Duodenal mucosa (tissue), 2 donors: Measurements from ENCODE around the gene KCNH6.

Experiments
- H3K27ac ChIP-seq: one replicate; pipeline ENCODE4 v1.7.0; 2013; ENCODE audit warnings: low read depth, low read length
- H3K27me3 ChIP-seq, 2 donors: one replicate each; pipeline ENCODE4 v1.7.0; 2013; ENCODE audit warnings: low read length in 2 of 2, control low read depth in 1 of 2; ENCODE audit not compliant: insufficient read depth in 2 of 2, control insufficient read depth in 1 of 2
- H3K36me3 ChIP-seq, 2 donors: one replicate each; pipeline ENCODE4 v1.7.0; 2013; ENCODE audit warnings: low read length in 2 of 2, control low read depth in 1 of 2; ENCODE audit not compliant: insufficient read depth in 2 of 2, control insufficient read depth in 1 of 2
- H3K4me1 ChIP-seq, 2 donors: one replicate each; pipeline ENCODE4 v1.7.0; 2013; ENCODE audit warnings: low read length in 2 of 2, control low read depth in 1 of 2; ENCODE audit not compliant: insufficient read depth in 2 of 2, control insufficient read depth in 1 of 2
- H3K4me3 ChIP-seq, 2 donors: one replicate each; pipeline ENCODE4 v1.7.0; 2013; ENCODE audit warnings: low read length in 2 of 2, low read depth in 1 of 2
- H3K9ac ChIP-seq, 2 donors: one replicate each; pipeline ENCODE4 v1.7.0; 2013; ENCODE audit warnings: low read length in 2 of 2, low read depth in 1 of 2
- H3K9me3 ChIP-seq, 2 donors: one replicate each; pipeline ENCODE4 v1.7.0; 2013; ENCODE audit warnings: low read length in 2 of 2, control low read depth in 1 of 2; ENCODE audit not compliant: control insufficient read depth in 1 of 2

The KCNH6 gene

DNA sequence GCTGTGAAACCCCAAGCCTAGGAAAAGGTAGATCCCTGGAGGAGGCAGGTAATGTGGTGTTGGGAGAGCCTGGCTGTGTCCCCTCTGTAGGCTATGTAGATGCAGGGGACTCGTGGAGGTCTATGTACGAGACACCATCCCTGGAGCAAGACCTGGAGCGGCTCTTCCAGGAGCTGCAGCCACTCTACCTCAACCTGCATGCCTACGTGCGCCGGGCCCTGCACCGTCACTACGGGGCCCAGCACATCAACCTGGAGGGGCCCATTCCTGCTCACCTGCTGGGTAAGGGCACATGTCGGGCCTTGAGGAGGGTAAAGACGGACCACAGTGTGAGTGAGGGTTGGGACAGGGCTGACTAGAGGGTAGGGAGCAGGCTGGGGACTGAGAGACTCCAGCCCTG is 34.3 kb upstream of the KCNH6 start:
- Histone ChIP-seq H3K9me3 (no peaks in the 10 kb centered on the region), H3K27ac (no peak overlapping the region), H3K27me3 (no peaks in the 10 kb centered on the region), H3K4me1 (no peaks in the 10 kb centered on the region), H3K36me3 (peaks cover 19 to 58% of the 10 kb centered on the region in 2 donors), H3K9ac (no peak overlapping the region), H3K4me3 (no peak overlapping the region)

DNA sequence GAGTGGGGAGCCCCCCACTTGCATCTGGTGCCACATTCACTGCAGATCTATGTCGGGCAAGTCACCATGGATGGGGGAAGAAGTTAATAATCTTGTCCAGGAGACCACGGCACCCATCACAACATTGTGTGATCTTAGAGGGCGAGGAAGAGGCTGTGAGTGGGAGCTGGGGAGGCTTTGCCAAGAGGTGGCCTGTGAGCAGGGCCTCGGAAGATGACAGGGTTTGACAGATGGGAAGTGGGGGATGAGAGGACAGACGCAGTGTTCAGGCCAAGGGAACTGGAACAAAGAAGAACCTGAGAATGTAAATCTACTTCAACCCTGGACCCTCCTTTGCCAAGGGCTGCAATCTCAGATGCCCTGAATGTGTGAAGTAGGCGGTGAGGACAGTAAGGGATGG is 33.9 kb upstream of the KCNH6 start:
- no peak overlapping the region for H3K9ac ChIP-seq
- H3K27me3 ChIP-seq = no peaks in the 10 kb centered on the region
- H3K9me3 ChIP-seq = no peaks in the 10 kb centered on the region
- H3K4me1 ChIP-seq = no peaks in the 10 kb centered on the region
- H3K4me3 ChIP-seq = no peak overlapping the region
- no peak overlapping the region for H3K27ac ChIP-seq
- peaks cover 22 to 55% of the 10 kb centered on the region in 2 donors for H3K36me3 ChIP-seq

DNA sequence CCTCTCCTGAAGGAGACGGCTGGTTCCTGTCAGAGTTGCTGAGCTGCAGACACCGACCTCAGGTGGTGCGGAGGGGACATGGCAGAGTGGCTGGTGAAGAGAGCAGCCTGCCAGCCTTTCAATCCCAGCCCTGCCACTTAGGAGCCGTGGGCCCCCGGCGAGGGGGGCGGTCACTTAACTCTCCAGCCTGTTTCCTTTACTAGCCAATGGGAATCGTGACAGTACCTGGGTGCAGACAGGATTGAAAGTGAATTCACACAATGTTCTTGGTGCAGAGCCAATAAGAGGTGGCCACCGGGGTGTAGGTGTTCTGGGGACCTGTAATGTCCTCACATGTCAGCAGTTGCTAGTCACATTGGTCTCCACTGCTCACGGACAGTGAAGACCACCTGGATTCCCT is 32.8 kb upstream of the KCNH6 start:
- H3K27me3 ChIP-seq = no peaks in the 10 kb centered on the region
- no peak overlapping the region for H3K27ac ChIP-seq
- no peak overlapping the region for H3K4me3 ChIP-seq
- H3K9me3 ChIP-seq = no peaks in the 10 kb centered on the region
- H3K36me3 ChIP-seq = peaks cover 25 to 54% of the 10 kb centered on the region in 2 donors
- no peaks in the 10 kb centered on the region for H3K4me1 ChIP-seq
- H3K9ac ChIP-seq = no peak overlapping the region

DNA sequence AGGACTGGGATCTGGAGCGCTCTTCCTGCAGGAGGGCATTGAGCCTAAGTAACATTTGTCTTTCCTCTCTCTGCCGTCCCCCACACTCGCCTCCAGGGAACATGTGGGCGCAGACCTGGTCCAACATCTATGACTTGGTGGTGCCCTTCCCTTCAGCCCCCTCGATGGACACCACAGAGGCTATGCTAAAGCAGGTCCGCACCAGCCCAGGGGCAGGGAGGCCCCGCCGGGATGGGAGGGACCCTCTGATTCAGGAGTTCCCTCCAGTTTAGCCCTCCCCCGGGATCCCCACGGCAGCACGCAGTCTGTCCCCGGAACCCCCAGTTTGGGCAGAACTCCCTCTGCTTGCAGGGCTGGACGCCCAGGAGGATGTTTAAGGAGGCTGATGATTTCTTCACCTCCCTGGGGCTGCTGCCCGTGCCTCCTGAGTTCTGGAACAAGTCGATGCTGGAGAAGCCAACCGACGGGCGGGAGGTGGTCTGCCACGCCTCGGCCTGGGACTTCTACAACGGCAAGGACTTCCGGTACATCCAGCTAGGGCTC is 32.2 kb upstream of the KCNH6 start:
- Histone ChIP-seq H3K4me3 (no peak overlapping the region), H3K4me1 (no peaks in the 10 kb centered on the region), H3K9me3 (no peaks in the 10 kb centered on the region), H3K36me3 (peaks cover 26 to 54% of the 10 kb centered on the region in 2 donors), H3K9ac (no peak overlapping the region), H3K27me3 (no peaks in the 10 kb centered on the region), H3K27ac (no peak overlapping the region)

DNA sequence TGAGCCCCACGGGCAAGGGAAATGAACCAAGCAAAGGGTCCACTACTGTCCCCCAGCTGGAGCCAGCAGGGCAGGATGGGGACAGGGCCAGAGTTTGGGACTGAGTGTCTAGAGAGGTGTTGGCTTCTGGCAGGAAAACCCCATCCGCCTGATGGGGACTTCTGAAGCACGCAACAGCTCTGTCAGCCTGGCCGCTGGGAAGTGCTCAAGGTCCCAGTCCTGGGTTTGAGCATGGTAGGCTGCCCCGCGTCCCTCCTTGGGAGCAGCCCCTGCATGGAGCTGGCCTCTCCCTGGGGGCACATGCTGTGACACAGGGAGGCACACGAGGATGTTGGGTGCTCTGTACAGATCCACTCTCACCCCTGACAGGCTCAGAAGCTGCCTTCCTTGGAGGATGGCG is 31.7 kb upstream of the KCNH6 start:
- H3K27ac ChIP-seq = no peak overlapping the region
- H3K9ac ChIP-seq = no peak overlapping the region
- peaks cover 26 to 52% of the 10 kb centered on the region in 2 donors for H3K36me3 ChIP-seq
- H3K9me3 ChIP-seq = no peaks in the 10 kb centered on the region
- H3K4me3 ChIP-seq = no peak overlapping the region
- H3K27me3 ChIP-seq = no peaks in the 10 kb centered on the region
- H3K4me1 ChIP-seq = no peaks in the 10 kb centered on the region

DNA sequence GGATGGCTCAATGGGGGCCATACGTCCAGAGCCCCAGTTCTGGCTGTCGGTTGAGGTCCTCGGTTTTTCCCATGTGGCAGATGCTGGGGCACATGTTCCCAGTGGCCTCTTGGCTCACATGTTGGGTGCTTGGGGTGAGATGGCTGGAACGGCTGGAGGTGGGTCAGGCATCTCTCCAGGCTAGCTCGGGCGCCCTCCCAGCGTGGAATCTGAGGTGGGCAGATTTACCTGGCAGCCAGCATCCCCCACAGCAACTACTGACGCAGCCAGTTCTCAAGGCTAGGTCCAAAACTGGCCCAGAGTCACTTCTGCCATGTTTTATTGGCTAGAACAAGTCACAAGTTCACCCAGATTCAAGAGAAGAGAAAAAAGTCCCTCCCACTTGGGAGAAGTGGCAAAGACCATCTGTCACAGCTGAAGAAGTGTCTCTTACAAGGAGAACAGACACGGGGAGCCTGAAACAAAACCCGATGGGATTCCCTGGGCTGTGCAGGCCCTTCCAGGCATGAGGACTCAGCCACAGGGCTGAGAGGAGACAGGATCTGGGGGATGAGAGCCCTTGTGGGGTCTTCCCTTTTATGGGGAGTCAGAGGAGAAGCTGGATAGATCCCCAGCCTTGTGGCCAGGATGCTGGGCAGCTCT is 31.1 kb upstream of the KCNH6 start:
- no peaks in the 10 kb centered on the region for H3K4me1 ChIP-seq

DNA sequence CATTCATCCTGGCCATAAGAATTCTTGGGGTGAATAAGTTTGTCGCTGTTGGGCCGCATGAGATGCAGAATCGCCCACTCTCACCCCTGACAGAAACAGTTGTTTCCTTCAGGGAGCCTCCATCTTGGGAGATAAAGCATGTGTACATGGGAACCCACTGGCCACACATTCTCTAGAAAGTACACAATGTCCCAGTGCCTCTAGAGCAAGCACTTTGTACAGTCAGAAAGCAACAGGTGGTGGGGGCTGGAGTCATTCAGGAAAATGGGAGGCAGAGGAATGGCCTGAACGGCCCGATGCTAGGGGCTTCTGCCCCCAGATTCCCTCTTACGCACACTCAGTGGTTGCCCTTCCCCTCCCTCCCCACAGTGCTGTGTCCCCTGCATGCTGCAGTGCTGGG is 30.2 kb upstream of the KCNH6 start:
- no peaks in the 10 kb centered on the region for H3K27me3 ChIP-seq
- peaks cover 26 to 45% of the 10 kb centered on the region in 2 donors for H3K36me3 ChIP-seq
- H3K4me1 ChIP-seq = peaks cover 0 to 2% of the 10 kb centered on the region in 2 donors
- no peaks in the 10 kb centered on the region for H3K9me3 ChIP-seq
- no peak overlapping the region for H3K27ac ChIP-seq
- no peak overlapping the region for H3K4me3 ChIP-seq
- no peak overlapping the region for H3K9ac ChIP-seq

More for the DNA sequence above, 31.1 kb upstream of the KCNH6 start:
- Histone ChIP-seq H3K4me3 (no peak overlapping the region), H3K27ac (no peak overlapping the region), H3K9ac (no peak overlapping the region), H3K9me3 (no peaks in the 10 kb centered on the region), H3K36me3 (peaks cover 26 to 45% of the 10 kb centered on the region in 2 donors), H3K27me3 (no peaks in the 10 kb centered on the region)

DNA sequence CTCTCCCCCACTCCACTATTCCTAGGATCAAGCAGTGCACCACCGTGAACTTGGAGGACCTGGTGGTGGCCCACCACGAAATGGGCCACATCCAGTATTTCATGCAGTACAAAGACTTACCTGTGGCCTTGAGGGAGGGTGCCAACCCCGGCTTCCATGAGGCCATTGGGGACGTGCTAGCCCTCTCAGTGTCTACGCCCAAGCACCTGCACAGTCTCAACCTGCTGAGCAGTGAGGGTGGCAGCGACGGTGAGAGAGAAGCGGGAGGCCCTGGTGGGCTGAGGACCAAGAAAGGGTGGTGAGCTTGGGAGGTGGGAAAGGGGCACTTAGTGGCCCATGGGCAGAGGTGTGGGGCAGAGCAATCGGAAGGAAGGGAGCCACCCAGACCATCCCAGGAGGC is 29.7 kb upstream of the KCNH6 start:
- H3K27ac ChIP-seq = no peak overlapping the region
- H3K9me3 ChIP-seq = no peaks in the 10 kb centered on the region
- H3K4me3 ChIP-seq = no peak overlapping the region
- H3K27me3 ChIP-seq = no peaks in the 10 kb centered on the region
- peaks cover 26 to 45% of the 10 kb centered on the region in 2 donors for H3K36me3 ChIP-seq
- no peak overlapping the region for H3K9ac ChIP-seq
- H3K4me1 ChIP-seq = peaks cover 0 to 4% of the 10 kb centered on the region in 2 donors

DNA sequence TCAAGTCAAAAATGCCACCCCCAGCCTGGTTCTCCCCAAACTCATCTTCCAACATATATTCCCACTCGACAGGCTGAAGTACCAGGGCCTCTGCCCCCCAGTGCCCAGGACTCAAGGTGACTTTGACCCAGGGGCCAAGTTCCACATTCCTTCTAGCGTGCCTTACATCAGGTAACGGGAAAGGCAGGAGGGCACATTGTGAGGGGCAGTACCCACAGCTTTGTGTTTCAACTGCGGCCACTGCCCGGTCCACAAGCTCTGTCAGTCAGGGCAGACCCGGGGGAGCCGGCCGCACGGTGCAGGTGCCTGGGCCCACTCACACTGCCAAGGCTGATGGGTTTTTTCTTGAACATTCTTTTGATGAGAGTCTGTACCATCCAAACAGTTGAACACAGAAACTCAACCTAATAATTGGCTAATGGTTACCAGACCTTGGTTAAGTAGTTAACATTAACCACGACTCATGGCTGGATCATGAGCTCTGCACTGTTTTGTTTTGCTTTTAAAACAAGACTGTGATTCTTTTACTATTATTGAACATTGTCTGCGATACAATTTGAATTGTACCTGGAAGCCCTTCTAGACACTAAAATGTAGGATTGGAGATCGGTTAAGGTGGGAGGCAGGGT is 28.7 kb upstream of the KCNH6 start:
- Histone ChIP-seq H3K27ac (peak overlapping the region; percentile 20), H3K4me1 (peaks cover 0 to 4% of the 10 kb centered on the region in 2 donors), H3K9ac (no peak overlapping the region), H3K9me3 (no peaks in the 10 kb centered on the region), H3K4me3 (no peak overlapping the region), H3K36me3 (peaks cover 26 to 36% of the 10 kb centered on the region in 2 donors), H3K27me3 (no peaks in the 10 kb centered on the region)

DNA sequence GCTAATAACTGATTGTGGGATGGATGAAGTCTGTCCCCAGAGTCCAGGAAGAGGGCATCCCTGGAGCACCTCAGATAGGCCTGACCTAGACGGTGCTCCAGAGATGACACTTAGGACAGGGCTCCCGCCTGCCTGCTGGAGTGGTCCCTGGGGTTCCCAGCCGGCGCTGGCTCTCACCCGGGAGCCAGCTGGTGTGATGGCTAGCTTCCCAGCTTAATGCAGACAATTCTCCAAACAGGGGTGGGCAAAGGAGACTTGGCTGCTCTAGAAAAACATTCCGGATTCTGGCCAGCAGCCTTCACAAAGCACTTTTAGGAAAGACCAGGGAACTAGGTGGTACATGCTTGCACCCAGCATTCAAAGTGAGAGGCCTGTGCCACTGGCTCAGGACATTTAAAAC is 27.7 kb upstream of the KCNH6 start:
- Histone ChIP-seq H3K9me3 (no peaks in the 10 kb centered on the region), H3K4me3 (no peak overlapping the region), H3K36me3 (peaks cover 21 to 30% of the 10 kb centered on the region in 2 donors), H3K9ac (no peak overlapping the region), H3K27ac (no peak overlapping the region), H3K4me1 (peaks cover 0 to 4% of the 10 kb centered on the region in 2 donors), H3K27me3 (no peaks in the 10 kb centered on the region)
